Stimulated activated CD8-positive, alpha-beta memory T cell treated with anti-CD3 and anti-CD28 coated beads, Interleukin-12 subunit alpha, Interleukin-12 subunit beta, amount 100 ng/mL, for 24 hours (primary cell): ENCODE data around the gene SPTB.

Experiments used
- DNase-seq: peaks from one replicate; pipeline ENCODE4 v3.0.0-alpha.2; 2020; ENCODE audit errors: extremely low read depth

SPTB gene

GRCh38 chr14:64711039-64711438 is 168.7 kb downstream of the SPTB start:
- no peak for DNase-seq

DNA sequence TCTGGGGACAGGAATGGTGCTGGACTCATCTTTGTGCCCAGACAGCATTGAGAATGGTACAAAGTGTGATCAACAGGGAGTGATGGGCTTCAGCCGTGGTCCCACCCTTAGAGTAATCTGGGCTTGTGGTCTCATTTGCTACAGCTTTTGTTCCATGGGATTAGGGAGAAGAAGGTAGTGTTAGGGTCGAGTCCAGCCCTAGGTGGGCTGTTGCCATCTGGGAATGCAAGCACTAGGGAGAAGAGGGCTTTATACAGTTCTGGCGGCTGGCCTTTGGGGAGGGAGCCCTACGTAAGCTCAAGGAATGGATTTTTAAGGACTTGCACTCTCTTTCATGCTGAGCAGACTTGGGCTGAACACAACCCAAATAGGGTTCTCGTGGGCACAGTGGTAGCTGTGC is 170.6 kb downstream of the SPTB start:
- DNase-seq: no peak

DNA sequence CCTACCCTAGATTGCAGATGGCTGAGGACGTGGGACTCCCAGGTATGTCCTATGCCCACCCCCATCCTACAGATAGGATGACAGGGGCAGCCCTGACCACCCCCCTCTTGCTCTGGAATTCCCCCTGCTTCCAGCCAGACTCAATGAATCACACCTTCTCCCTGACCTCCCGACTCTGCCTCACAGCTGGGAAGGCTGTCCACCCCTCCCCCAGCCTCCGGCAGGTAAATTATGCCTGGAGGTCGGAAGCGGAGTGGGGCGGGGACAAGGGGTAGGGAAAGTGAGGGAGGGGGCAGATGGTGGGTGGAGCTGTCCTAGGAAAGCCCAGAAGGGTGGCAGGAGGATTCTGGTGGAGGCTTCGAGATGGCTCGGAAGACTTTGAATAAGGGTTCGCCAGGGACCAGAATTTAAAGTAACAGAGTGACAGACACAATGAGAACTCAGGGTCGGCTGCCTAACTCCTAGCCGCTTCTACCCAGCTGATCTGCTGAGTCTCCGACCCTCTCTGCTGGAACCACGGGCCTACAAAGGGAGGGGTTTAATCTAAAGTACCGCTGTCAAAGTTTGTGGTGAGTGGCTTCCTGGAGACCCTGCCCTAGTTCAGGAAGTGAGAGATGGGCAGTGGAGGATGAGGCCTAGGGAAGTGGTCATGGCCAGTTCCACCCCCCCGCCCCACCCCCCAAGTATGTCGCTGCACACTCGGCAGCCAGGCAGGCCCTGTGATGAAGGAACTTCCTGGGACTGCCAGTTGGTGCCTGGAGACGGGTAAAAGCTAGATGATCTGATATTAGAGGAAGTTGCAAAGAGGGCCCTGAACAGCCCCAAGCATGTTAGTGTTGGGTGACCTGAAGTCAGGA is 171.3 kb downstream of the SPTB start:
- no peak for DNase-seq

GRCh38 chr14:64707661-64708060 is 172.0 kb downstream of the SPTB start:
- no peak for DNase-seq

- DNase-seq: no peak
Observed at GRCh38 chr14:64706593-64707193, 173.0 kb downstream of the SPTB start.

DNA sequence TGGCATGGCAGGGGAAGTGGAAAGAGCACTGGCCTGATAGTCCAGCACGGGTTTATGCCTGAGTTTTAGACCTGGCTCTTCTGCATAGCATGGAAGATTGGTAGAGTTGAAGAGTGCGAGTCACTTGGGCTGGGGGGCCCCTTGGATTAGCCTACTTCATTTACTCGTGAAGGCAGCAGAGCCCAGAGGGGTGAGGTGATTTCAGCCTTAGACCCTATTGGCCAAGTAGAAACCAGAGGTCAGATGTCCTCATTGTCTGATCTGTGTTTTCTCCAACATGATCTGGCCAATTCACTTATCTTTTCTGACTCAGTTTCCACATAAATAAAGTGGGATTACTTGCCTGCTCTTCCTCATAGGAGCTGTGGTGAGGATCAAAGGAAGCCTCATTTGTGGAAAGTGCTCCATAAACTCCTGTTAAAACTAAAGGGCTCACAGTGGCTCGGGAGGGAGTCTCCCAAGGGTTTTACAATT is 173.6 kb downstream of the SPTB start:
- DNase-seq: no peak

DNA sequence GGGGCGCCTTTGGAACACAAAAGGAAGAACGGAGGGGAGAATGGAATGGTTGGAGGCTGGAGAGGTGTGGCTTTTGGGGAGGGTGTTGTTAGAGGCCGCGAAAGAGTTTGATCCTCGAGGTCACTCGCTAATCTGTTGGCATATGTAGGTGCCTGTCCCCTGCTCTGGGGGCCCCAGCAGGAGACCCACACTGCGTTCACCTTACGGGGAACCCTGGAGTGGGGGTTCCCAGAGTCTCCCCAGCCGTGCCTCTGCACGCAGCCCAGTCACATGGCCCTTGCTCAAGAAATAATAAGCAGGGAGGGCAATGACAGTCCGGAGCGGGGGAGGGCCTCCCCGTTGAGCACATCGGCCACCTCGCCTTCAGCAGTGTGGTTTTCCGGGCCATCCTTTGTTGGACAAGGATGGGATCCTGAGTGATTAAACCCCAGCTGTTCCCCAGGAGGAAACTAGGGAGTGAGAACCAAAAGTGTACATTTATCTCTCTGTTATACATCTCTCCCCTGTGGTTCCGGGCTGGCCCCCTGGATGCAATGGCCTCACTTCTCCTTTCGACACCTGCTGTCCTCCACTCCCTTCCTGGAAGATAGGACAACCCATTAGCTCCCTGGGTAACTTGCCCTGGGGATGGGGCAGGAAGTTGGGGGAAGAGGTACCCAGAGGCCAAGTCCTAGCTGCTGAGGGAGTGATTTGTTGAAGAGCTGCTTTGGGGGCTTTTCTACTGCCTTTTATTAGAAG is 174.2 kb downstream of the SPTB start:
- DNase-seq: no peak

DNA sequence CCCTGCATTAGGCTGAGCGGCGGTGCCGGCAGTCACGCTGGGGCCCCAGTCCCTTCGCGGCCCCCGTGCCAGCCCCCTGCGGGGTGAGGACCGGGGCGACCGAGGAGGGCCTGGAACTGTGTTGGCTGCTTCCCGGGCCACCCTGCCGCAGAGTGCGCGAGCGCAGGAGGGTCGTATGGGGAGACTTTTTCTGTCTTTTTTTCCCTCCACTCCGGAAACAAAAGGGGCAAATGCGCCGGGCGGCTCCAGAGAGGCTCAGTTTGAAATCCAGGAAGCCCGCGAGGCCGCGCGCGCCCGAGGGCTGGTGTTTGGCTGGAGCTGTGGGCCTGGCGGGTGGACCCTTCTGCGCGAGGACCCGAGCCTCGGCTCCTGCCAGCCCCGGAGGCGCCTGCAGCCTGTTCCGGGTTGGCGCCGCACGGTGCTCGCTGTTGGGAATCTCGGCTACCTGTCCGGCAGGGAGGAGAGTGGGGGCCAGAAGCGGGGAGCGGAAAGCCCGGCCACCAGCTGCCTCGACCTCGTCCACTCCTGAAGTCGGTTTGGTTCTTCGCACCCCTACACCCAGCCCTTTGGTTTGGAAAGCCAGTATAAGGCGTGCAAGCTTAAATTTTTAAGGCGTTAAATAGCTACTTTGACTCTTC is 174.8 kb downstream of the SPTB start:
- no peak for DNase-seq

DNA sequence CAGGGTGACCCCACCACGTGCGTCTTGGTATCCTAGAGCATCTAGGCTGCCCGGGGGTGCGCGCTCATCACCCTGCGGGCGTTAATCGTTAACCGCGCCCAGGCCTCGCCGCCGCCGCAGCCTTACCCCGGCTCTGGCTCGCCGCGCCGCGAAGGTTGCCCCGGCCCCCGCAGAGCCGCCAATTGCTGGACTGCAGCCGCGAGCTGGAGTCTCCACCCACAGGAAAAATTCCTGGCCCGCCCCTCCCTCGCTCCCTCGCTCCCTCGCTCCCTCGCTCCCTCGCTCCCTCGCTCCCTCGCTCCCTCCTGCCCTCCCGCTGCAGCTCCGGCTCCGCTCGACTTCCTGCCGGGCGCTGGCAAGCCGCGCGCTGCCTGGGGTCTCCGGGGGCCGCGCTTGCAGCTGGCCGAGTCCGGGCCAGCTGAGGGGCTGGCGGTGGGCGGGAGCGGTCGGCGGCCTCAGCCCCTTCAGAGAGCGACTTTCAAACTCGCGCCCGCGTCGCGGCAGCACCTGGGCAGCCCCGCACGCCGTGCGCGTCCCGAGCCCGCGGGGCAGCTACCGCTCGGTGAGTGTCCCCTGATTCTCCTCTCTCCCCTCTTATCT is 175.5 kb downstream of the SPTB start, which contains the start of gene PLEKHG3:
Gene PLEKHG3, plus strand, starts transcription at position 282 of the 600 bp plus-strand sequence. CDS start 23,208 bp downstream, outside the sequence.
- DNase-seq: no peak

GRCh38 chr14:64703395-64704142 is 176.1 kb downstream of the SPTB start:
- DNase-seq: no peak

DNA sequence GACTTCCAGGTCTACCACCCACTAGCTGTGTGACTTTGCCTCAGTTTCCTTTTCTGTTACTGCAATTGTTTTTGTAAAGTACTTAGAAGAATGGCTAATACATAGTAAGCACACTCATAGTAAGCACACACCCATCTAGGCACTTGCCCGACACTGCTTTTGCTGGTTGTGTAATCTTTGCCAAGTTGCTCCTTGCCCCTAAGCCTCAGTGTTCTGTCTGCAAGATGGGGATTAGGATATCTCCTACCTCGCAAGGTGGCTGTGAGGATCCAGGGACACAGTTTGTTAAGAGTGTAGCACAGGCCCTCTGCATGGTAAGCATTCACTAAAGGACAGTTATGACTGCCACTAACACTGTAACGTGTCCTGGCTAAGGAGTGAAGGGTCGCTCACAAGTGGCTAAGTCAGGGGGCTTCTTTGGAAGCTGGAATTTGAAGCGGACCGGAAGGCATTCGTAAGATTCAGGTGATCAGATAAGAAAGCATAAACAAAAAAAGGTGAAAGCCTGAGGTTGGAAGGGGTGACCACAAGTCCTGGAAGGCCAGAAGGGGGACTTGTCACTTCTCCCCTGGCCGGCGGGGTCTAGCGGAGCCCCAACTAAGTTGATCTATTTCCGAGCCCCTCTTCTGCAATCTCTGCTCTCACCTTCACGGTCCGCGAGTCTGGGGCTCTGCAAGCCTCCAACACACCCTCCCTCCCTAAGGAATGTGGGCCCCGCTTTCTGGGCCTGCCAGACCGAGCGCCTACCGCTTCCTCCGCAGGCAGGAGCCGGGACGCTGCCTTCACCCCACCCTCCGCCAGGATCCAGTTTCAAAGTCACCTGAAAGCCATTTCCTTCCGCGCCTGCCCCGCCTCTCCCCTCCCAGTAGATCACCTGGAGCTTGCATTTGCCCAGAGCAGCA is 177.0 kb downstream of the SPTB start:
- DNase-seq: no peak

DNA sequence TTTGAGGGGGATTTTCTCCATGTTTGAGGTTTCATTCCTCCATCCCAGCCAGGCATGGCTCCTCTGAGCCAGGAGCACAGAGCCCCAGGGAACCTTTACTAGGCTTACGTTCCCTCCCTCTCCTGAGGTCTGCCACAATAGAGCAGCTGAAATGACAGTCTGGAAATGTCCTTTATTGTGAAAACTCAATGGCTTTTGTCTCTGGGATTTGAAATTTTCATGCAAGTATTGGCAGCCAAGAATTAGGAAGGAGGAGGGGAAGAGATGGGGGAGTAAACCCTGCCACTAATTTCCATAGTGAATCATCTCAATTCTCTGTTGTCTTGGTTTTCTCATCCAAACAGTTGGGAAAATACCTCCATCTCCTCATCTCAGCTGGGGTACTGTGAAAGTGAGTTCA is 178.0 kb downstream of the SPTB start:
- DNase-seq: no peak

DNA sequence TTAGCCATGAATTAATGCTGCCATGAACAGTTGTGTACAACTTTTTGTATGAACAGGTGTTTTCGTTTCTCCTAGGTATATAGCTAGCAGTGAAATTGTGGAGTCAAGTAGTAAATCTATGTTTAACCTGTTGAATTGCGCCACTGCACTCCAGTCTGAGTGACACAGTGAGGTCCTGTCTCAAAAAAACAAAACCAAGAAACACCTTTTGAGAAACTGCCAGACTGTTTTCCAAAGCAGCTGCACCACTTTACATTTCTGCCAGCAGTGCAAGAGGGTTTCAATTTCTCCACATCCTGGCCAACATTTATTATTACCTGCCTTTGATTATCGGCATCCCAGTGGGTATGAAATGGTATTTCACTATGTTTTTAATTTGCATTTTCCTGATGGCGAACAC is 178.8 kb downstream of the SPTB start:
- no peak for DNase-seq

DNA sequence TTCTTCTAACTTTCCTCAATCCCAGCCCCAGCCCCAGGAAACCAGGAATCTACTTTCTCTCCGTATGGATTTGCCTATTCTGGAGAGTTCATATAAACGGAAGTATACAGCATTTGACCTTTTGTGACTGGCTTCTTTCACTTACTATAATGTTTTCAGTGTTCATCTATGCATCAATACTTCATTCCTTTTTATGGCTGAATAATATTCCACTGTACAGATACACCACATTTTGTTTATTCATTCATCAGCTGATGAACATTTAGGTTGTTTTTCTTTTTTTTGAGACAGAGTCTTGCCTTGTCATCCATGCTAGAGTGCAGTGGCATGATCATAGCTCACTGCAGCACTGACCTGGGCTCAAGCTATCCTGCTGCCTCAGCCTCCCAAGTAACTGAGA is 179.4 kb downstream of the SPTB start:
- no peak for DNase-seq

DNA sequence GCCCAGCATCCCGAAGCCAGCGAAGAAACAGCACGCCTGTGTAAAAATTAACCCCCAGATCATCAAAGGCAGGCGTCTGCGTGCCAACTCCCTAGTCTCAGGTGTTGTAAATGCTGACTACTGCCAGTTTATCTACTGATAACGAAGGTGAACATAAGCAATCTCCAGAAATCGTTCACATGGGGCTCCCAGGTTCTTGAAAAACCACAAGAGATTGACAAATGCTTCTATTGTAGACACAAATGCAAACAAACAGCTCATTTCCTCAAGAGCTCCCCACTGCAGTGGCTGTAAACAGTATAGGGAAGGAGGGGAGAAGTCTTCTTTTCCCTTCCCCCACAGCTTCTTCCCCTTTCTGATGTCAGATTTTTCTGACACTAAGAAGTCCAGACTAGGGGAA is 180.8 kb downstream of the SPTB start:
- DNase-seq: no peak

GRCh38 chr14:64696355-64696857 is 183.3 kb downstream of the SPTB start:
- DNase-seq: no peak
